Measurements from ENCODE around the gene MAPK7. TPM values are rescaled to one million over a fixed set of nuclear protein-coding genes. Genes with fewer than 3 reads are reported as not detected.

The MAPK7 gene
- total and polyA plus RNA-seq, 2 of the 8 experiments (the other 6 are each of a cell fraction or from before 2014, with no cell fraction given): 15.2 to 28.1 TPM

GRCh38 chr17:19415311-19415710 lies 37.0 kb downstream of the MAPK7 start:
- H2BK120ac ChIP-seq (replicated peaks; ENCODE audit: low read depth, low read length): no peak overlapping the region
- ChIA-PET CTCF (ENCODE audit: partially characterized antibody) (interaction anchor here (0.7 to 1.6 kb wide), 3 partner anchors 8 to 23 kb away, joined by 3 to 5 read pairs (median 3); no protein-coding TSS in a partner anchor), POLR2A (ENCODE audit: partially characterized antibody) (interaction anchor here (0.8 kb wide), 1 partner anchor 31 kb away, joined by 3 read pairs; no protein-coding TSS in a partner anchor)
- H3K36me3 ChIP-seq (ENCODE audit: control insufficient read depth in 2 of 4, insufficient read depth in 4 of 4, low read length in 3 of 4): no peaks in the 10 kb centered on the region
- WGBS, 2 experiments (ENCODE audit: extremely low coverage in 1 of 2, insufficient coverage in 1 of 2, insufficient read length in 1 of 2, insufficient replicate concordance in 2 of 2, low coverage in 1 of 2, low lambda C conversion rate in 2 of 2, missing lambda C conversion rate in 1 of 2): 93% methylated on average over 8 of the region's 13 CpGs; no CpG with 5 or more reads in 1 of the 2 experiments
- no peak for TF ChIP-seq MAFK (IDR thresholded peaks at IDR 0.05; ENCODE audit: low read depth, low read length)
- peak in 1 of 3 experiments; percentile 0; a peak in 1 of 4 replicates for TF ChIP-seq CTCF (IDR thresholded peaks at IDR 0.05; ENCODE audit: control extremely low read depth in 1 of 3, insufficient read depth in 1 of 3, low read depth in 1 of 3, low read length in 3 of 3)
- H3K27me3 ChIP-seq (replicated peaks in 1 of 4; ENCODE audit: control insufficient read depth in 3 of 4, extremely low read depth in 1 of 4, insufficient read depth in 3 of 4, low read length in 3 of 4): peaks cover 0 to 6% (median under 1%) of the 10 kb centered on the region in 4 experiments; a peak in 2 of 7 replicates
- H3K4me1 ChIP-seq (replicated peaks in 1 of 4; ENCODE audit: control insufficient read depth in 3 of 4, insufficient read depth in 4 of 4, low read length in 3 of 4): peaks cover 0 to 10% (median 6%) of the 10 kb centered on the region in 4 experiments; a peak in 4 of 7 replicates
- no peaks in the 10 kb centered on the region for H4K20me1 ChIP-seq (replicated peaks in 1 of 2; ENCODE audit: control insufficient read depth in 1 of 2, insufficient read depth in 2 of 2, low read length in 2 of 2)
- H3K23me2 ChIP-seq (ENCODE audit: low read depth, low read length): no peaks in the 10 kb centered on the region
- no peak overlapping the region for H3K4ac ChIP-seq (replicated peaks; ENCODE audit: insufficient read length, low read depth, low read length)
- H3K27ac ChIP-seq (ENCODE audit: low read depth, low read length): no peak overlapping the region
- no peak overlapping the region; the same call in 1 of the 2 replicates for H4K8ac ChIP-seq (ENCODE audit: extremely low read depth, insufficient read depth, low read length)
- no peak overlapping the region for H4K5ac ChIP-seq (ENCODE audit: insufficient read length, low read depth, low read length)
- no peak overlapping the region for H2AK5ac ChIP-seq (ENCODE audit: low read depth, low read length)
- DNase-seq (ENCODE audit: low read depth in 1 of 2, low spot score in 2 of 2): no peak
- H3K18ac ChIP-seq (ENCODE audit: extremely low read depth, low read length): no peak overlapping the region
- H2BK12ac ChIP-seq (ENCODE audit: low read depth, low read length): no peak overlapping the region; the same call in 1 of the 2 replicates
- H4K91ac ChIP-seq (replicated peaks; ENCODE audit: insufficient read length, low read length): no peak overlapping the region
- no peaks in the 10 kb centered on the region for H3K79me1 ChIP-seq (ENCODE audit: low read depth, low read length)
- no peak overlapping the region for H2BK15ac ChIP-seq (ENCODE audit: low read length)
- no peak overlapping the region for H2BK5ac ChIP-seq (ENCODE audit: low read depth, low read length)
- no peak overlapping the region for H3K14ac ChIP-seq (ENCODE audit: insufficient read length)
- H2AFZ ChIP-seq (ENCODE audit: low read length): no peak overlapping the region
- no peak overlapping the region for H3K4me2 ChIP-seq (ENCODE audit: insufficient read depth in 1 of 2, low read depth in 2 of 2, low read length in 2 of 2)
- no peaks in the 10 kb centered on the region for H3K79me2 ChIP-seq (ENCODE audit: control insufficient read depth in 1 of 2, insufficient read depth in 2 of 2, low read length in 2 of 2)
- no peak for FAIRE-seq
- H2BK20ac ChIP-seq (ENCODE audit: low read length): no peak overlapping the region
- H3K9ac ChIP-seq (replicated peaks in 1 of 4; ENCODE audit: extremely low read depth in 1 of 4, low read depth in 3 of 4, low read length in 3 of 4): no peak overlapping the region
- H3K4me3 ChIP-seq (ENCODE audit: extremely low read depth in 1 of 4, insufficient read depth in 2 of 4, low read depth in 3 of 4, low read length in 4 of 4): no peak overlapping the region
- no peak overlapping the region for H3K56ac ChIP-seq (replicated peaks; ENCODE audit: insufficient read length, low read depth, low read length)
- no peak overlapping the region for H3K23ac ChIP-seq (ENCODE audit: insufficient read length)
- H3K9me3 ChIP-seq (ENCODE audit: insufficient read depth in 2 of 2, low read depth in 1 of 2, low read length in 1 of 2): no peaks in the 10 kb centered on the region

Measured in H1 (cell line).